Vagina (tissue), 2 donors: ENCODE measurements around the gene PACS1.

Experiments
- CTCF ChIP-seq, 3 experiments: fragments of 450-650 bp in 2 of 3; fragments of 200-600 bp in 1 of 3; sonication (generic) in 1 of 3; IDR thresholded peaks; one replicate each; pipeline ENCODE4 v1.5.1; 2017 to 2019; ENCODE audit warnings: antibody characterized with exemption in 3 of 3, mild to moderate bottlenecking in 2 of 3, moderate library complexity in 2 of 3
- POLR2A ChIP-seq, 2 donors: fragments of 450-650 bp; IDR thresholded peaks; one replicate each; pipeline ENCODE4 v1.6.1; 2017; ENCODE audit warnings: antibody characterized with exemption in 2 of 2, mild to moderate bottlenecking in 2 of 2, moderate library complexity in 2 of 2

GRCh38 chr11:66271816-66272215, 201.7 kb downstream of the PACS1 start:
- no peak for TF ChIP-seq POLR2A (IDR thresholded peaks at IDR 0.05)
- no peak for TF ChIP-seq CTCF (IDR thresholded peaks at IDR 0.05)
